Measurements from ENCODE around the gene STK10. TPM values are rescaled to one million over a fixed set of nuclear protein-coding genes. Genes with fewer than 3 reads are reported as not detected.
A peak's percentile ranks its signal among the peaks of the same experiment; 100 is the strongest.

The STK10 gene
- total and polyA plus RNA-seq, 2 of the 8 experiments (the other 6 are each of a cell fraction or from before 2014, with no cell fraction given), result 10.5 to 21.4 TPM

- POLR2A ChIA-PET (ENCODE audit: partially characterized antibody), result no interaction called here
- TF ChIP-seq POU5F1 (IDR thresholded peaks at IDR 0.05; ENCODE audit: low read depth, low read length) (no peak), TAF1 (IDR thresholded peaks at IDR 0.05; ENCODE audit: low read depth, low read length) (no peak), PHF8 (conservative IDR thresholded peaks at IDR 0.05; ENCODE audit: low read depth, low read length) (no peak), GTF2F1 (IDR thresholded peaks at IDR 0.05; ENCODE audit: borderline replicate concordance, low read depth, low read length) (no peak), HDAC2 (IDR thresholded peaks at IDR 0.05; ENCODE audit: borderline replicate concordance in 1 of 2, low read depth in 2 of 2, low read length in 2 of 2) (no peak), MAX (IDR thresholded peaks at IDR 0.05) (no peak), POLR2AphosphoS5 (IDR thresholded peaks at IDR 0.05; ENCODE audit: low read depth, low read length) (no peak), NRF1 (IDR thresholded peaks at IDR 0.05; ENCODE audit: low read depth, low read length) (no peak), SP2 (IDR thresholded peaks at IDR 0.05; ENCODE audit: low read length) (no peak), YY1 (IDR thresholded peaks at IDR 0.05; ENCODE audit: low read depth, low read length) (no peak), SP1 (IDR thresholded peaks at IDR 0.05; ENCODE audit: low read depth, low read length) (no peak), RXRA (IDR thresholded peaks at IDR 0.05; ENCODE audit: insufficient read depth, low read depth, low read length) (no peak), TAF7 (optimal IDR thresholded peaks at IDR 0.05; ENCODE audit: borderline replicate concordance, low read depth, low read length) (no peak), CBX5 (IDR thresholded peaks at IDR 0.05; ENCODE audit: low read depth, low read length) (no peak)
Measured at GRCh38 chr5:172065431-172066065, 122.5 kb downstream of the STK10 start.

More at GRCh38 chr5:172065431-172066065, 122.5 kb downstream of the STK10 start:
- CTCF ChIA-PET (ENCODE audit: partially characterized antibody), result interaction anchor here (0.6 to 2.9 kb wide), 8 partner anchors 9 to 453 kb away, joined by 3 to 14 read pairs (median 4); no protein-coding TSS in a partner anchor
- no peak overlapping the region for H2BK5ac ChIP-seq (ENCODE audit: low read depth, low read length)
- H2AFZ ChIP-seq (ENCODE audit: low read length), result no peak overlapping the region
- no peak overlapping the region for H3K18ac ChIP-seq (ENCODE audit: extremely low read depth, low read length)
- H4K8ac ChIP-seq (ENCODE audit: extremely low read depth, insufficient read depth, low read length), result no peak overlapping the region
- H3K56ac ChIP-seq (replicated peaks; ENCODE audit: insufficient read length, low read depth, low read length), result no peak overlapping the region
- WGBS, 2 experiments (ENCODE audit: extremely low coverage in 1 of 2, insufficient coverage in 1 of 2, insufficient read length in 1 of 2, insufficient replicate concordance in 2 of 2, low coverage in 1 of 2, low lambda C conversion rate in 2 of 2, missing lambda C conversion rate in 1 of 2), result 88% methylated on average over 7 of the region's 7 CpGs; no CpG with 5 or more reads in 1 of the 2 experiments
- no peak overlapping the region for H3K4me3 ChIP-seq (ENCODE audit: extremely low read depth in 1 of 4, insufficient read depth in 2 of 4, low read depth in 3 of 4, low read length in 4 of 4)
- H3K79me2 ChIP-seq (ENCODE audit: control insufficient read depth in 1 of 2, insufficient read depth in 2 of 2, low read length in 2 of 2), result no peaks in the 10 kb centered on the region
- FAIRE-seq (no peak), DNase-seq (ENCODE audit: low read depth in 1 of 2, low spot score in 2 of 2) (no peak)
- H3K23me2 ChIP-seq (ENCODE audit: low read depth, low read length), result no peaks in the 10 kb centered on the region
- no peaks in the 10 kb centered on the region for H3K79me1 ChIP-seq (ENCODE audit: low read depth, low read length)
- H3K36me3 ChIP-seq (ENCODE audit: control insufficient read depth in 2 of 4, insufficient read depth in 4 of 4, low read length in 3 of 4), result peaks cover 0 to 5% (median under 1%) of the 10 kb centered on the region in 4 experiments; a peak in 2 of 8 replicates
- H4K91ac ChIP-seq (replicated peaks; ENCODE audit: insufficient read length, low read length), result no peak overlapping the region
- no peak overlapping the region for H2BK120ac ChIP-seq (replicated peaks; ENCODE audit: low read depth, low read length)
- no peak overlapping the region for H3K9ac ChIP-seq (replicated peaks in 1 of 4; ENCODE audit: extremely low read depth in 1 of 4, low read depth in 3 of 4, low read length in 3 of 4)
- no peak overlapping the region for H4K5ac ChIP-seq (ENCODE audit: insufficient read length, low read depth, low read length)
- 0 out of 2 replicates have a peak overlapping the region, but pooled peaks have one; percentile 53 for H2BK15ac ChIP-seq (ENCODE audit: low read length)
- no peaks in the 10 kb centered on the region for H4K20me1 ChIP-seq (replicated peaks in 1 of 2; ENCODE audit: control insufficient read depth in 1 of 2, insufficient read depth in 2 of 2, low read length in 2 of 2)
- H3K27me3 ChIP-seq (replicated peaks in 1 of 4; ENCODE audit: control insufficient read depth in 3 of 4, extremely low read depth in 1 of 4, insufficient read depth in 3 of 4, low read length in 3 of 4), result no peaks in the 10 kb centered on the region
- H3K27ac ChIP-seq (ENCODE audit: low read depth, low read length), result no peak overlapping the region
- no peak overlapping the region for H3K4ac ChIP-seq (replicated peaks; ENCODE audit: insufficient read length, low read depth, low read length)
- H3K4me2 ChIP-seq (ENCODE audit: insufficient read depth in 1 of 2, low read depth in 2 of 2, low read length in 2 of 2), result no peak overlapping the region
- no peak overlapping the region for H3K14ac ChIP-seq (ENCODE audit: insufficient read length)
- peaks cover 0 to 5% (median 0%) of the 10 kb centered on the region in 4 experiments; a peak in 4 of 7 replicates for H3K4me1 ChIP-seq (replicated peaks in 1 of 4; ENCODE audit: control insufficient read depth in 3 of 4, insufficient read depth in 4 of 4, low read length in 3 of 4)
- H3K9me3 ChIP-seq (ENCODE audit: insufficient read depth in 2 of 2, low read depth in 1 of 2, low read length in 1 of 2), result no peaks in the 10 kb centered on the region
- H2AK5ac ChIP-seq (ENCODE audit: low read depth, low read length), result no peak overlapping the region
- no peak overlapping the region for H2BK20ac ChIP-seq (ENCODE audit: low read length)
- no peak overlapping the region for H3K23ac ChIP-seq (ENCODE audit: insufficient read length)
- no peak overlapping the region for H2BK12ac ChIP-seq (ENCODE audit: low read depth, low read length)

Data from H1 (cell line).